ENCODE results near the gene EZH2.

DNA sequence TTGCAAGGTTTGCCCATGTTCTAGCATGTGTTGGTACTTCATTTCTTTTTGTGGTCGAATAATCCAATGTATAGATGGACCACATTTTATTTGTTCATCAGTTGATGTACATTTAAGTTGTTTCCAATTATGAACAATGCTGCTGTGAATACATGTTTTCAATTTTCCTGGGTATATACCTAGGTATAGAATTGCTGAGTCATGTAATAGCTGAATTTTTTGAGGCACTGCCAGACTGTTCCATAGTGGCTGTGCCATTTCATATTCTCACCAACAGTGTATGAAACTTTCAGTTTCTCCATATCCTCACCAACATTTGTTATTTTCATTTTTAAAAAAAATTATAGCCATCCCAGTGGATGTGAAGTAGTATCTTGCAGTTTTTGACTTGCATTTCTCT, 90.5 kb downstream of the EZH2 start:
- TF ChIP-seq JUND (IDR thresholded peaks at IDR 0.05) (no peak), RAD21 (IDR thresholded peaks at IDR 0.05; ENCODE audit: low read length) (no peak)

All from SK-N-SH (cell line).